KMS-11 (cell line): ENCODE data around the gene C2orf76.
"Not testable (repeated sequence)": the region's sequence is repeated elsewhere in the genome, so short reads cannot be mapped to it uniquely, and the experiment has no call there.

Experiments
- H2AFZ ChIP-seq: fragments of 200-600 bp; sonication (generic); 2 replicates; pipeline ENCODE4 v1.6.1; 2016; ENCODE audit warnings: antibody characterized with exemption, mixed run types, low read depth
- H3K27ac ChIP-seq: fragments of 200-600 bp; sonication (generic); 2 replicates; pipeline ENCODE4 v1.6.1; 2016; ENCODE audit warnings: mild to moderate bottlenecking, mixed run types
- H3K27me3 ChIP-seq: fragments of 200-600 bp; sonication (generic); 2 replicates; pipeline ENCODE4 v1.6.1; 2017; ENCODE audit warnings: mild to moderate bottlenecking, low read depth, mixed run types, moderate library complexity; ENCODE audit not compliant: insufficient read depth
- H3K36me3 ChIP-seq: fragments of 200-600 bp; sonication (generic); 2 replicates; pipeline ENCODE4 v1.6.1; 2017; ENCODE audit warnings: mild to moderate bottlenecking, mixed run types; ENCODE audit not compliant: insufficient read depth
- H3K4me1 ChIP-seq: fragments of 200-600 bp; sonication (generic); 2 replicates; pipeline ENCODE4 v1.6.1; 2016; ENCODE audit warnings: mild to moderate bottlenecking, low read depth, mixed run types; ENCODE audit not compliant: poor library complexity, severe bottlenecking
- H3K4me2 ChIP-seq: fragments of 200-600 bp; sonication (generic); 2 replicates; pipeline ENCODE4 v1.7.0; 2016; ENCODE audit warnings: mild to moderate bottlenecking, mixed run types
- H3K4me3 ChIP-seq: fragments of 200-600 bp; sonication (generic); IDR thresholded peaks from 2 replicates; pipeline ENCODE4 v1.6.1; 2017; ENCODE audit warnings: low read depth, low read length, mixed read lengths; ENCODE audit not compliant: insufficient read depth
- H3K79me2 ChIP-seq: fragments of 200-600 bp; sonication (generic); 2 replicates; pipeline ENCODE4 v1.6.1; 2016; ENCODE audit warnings: low read depth, mixed run types; ENCODE audit not compliant: insufficient read depth
- H3K9ac ChIP-seq: fragments of 200-600 bp; sonication (generic); 2 replicates; pipeline ENCODE4 v1.6.1; 2016; ENCODE audit warnings: mild to moderate bottlenecking, mixed run types
- H4K20me1 ChIP-seq: fragments of 200-600 bp; sonication (generic); 2 replicates; pipeline ENCODE4 v1.6.1; 2016; ENCODE audit warnings: mild to moderate bottlenecking, mixed run types; ENCODE audit not compliant: insufficient read depth
- TF ChIP-seq, protein P1 (sequence below): fragments of 200-600 bp; sonication (generic); conservative IDR thresholded peaks from 2 replicates; pipeline ENCODE4 v1.6.1; 2017; ENCODE audit warnings: low read depth, mild to moderate bottlenecking, antibody characterized with exemption, low read length, moderate library complexity, mixed read lengths

The C2orf76 gene

DNA sequence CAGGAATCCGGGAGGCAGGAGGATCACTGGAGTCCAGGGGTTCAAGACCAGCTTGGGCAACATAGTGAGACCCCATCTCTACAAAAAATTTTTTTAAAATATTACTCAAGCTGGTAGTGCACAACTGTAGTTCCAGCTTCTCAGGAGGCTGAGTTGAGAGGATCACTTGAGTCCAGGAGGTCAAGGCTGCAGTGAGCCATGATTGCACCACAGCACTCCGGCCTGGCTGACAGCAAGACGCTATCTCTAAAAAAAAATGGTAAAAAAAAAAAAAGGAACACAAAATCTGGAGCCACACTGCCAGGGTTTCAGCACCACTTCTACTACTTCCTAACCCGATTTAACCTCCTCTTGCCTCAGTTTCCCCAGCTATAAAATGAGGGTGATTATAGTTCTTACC is 86.0 kb downstream of the C2orf76 start:
- Histone ChIP-seq H3K4me1 (no peaks in the 10 kb centered on the region), H3K27ac (no peak overlapping the region), H4K20me1 (no peaks in the 10 kb centered on the region), H3K27me3 (no peaks in the 10 kb centered on the region), H2AFZ (no peak overlapping the region), H3K4me2 (no peak overlapping the region), H3K4me3 (no peak overlapping the region), H3K9ac (no peak overlapping the region), H3K79me2 (no peaks in the 10 kb centered on the region), H3K36me3 (no peaks in the 10 kb centered on the region)
- TF ChIP-seq, protein P1, sequence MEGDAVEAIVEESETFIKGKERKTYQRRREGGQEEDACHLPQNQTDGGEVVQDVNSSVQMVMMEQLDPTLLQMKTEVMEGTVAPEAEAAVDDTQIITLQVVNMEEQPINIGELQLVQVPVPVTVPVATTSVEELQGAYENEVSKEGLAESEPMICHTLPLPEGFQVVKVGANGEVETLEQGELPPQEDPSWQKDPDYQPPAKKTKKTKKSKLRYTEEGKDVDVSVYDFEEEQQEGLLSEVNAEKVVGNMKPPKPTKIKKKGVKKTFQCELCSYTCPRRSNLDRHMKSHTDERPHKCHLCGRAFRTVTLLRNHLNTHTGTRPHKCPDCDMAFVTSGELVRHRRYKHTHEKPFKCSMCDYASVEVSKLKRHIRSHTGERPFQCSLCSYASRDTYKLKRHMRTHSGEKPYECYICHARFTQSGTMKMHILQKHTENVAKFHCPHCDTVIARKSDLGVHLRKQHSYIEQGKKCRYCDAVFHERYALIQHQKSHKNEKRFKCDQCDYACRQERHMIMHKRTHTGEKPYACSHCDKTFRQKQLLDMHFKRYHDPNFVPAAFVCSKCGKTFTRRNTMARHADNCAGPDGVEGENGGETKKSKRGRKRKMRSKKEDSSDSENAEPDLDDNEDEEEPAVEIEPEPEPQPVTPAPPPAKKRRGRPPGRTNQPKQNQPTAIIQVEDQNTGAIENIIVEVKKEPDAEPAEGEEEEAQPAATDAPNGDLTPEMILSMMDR: no peak

DNA sequence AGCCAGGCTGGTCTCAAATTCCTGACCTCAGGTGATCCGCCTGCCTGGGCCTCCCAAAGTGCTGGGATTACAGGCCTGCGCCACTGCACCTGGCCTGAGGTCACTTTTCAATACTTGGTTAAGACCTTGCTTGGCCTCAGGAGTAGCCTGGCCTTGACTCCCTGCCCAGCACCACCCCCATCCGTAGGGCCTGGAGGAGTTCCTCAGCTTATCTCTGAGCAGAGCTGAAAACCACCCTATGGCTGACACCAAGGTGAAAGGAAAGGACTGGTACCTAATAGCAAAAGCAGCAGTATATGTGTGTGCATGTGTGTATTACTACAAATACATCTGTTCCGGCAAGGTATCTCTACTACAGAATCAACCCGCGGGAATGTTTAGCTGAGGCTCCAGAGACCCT is 87.0 kb downstream of the C2orf76 start:
- Histone ChIP-seq H3K9ac (no peak overlapping the region), H3K27ac (no peak overlapping the region), H3K27me3 (no peaks in the 10 kb centered on the region), H3K4me1 (no peaks in the 10 kb centered on the region), H3K4me2 (no peak overlapping the region), H3K36me3 (no peaks in the 10 kb centered on the region), H4K20me1 (no peaks in the 10 kb centered on the region), H3K4me3 (no peak overlapping the region), H2AFZ (no peak overlapping the region), H3K79me2 (no peaks in the 10 kb centered on the region)
- TF ChIP-seq, protein P1: no peak

GRCh38 chr2:119278946-119279345 is 87.7 kb downstream of the C2orf76 start:
- Histone ChIP-seq H3K4me2 (no peak overlapping the region), H2AFZ (no peak overlapping the region), H3K9ac (no peak overlapping the region), H3K4me3 (no peak overlapping the region), H3K27ac (no peak overlapping the region), H4K20me1 (no peaks in the 10 kb centered on the region), H3K27me3 (no peaks in the 10 kb centered on the region), H3K36me3 (no peaks in the 10 kb centered on the region), H3K79me2 (no peaks in the 10 kb centered on the region), H3K4me1 (no peaks in the 10 kb centered on the region)
- TF ChIP-seq, protein P1: no peak

GRCh38 chr2:119278385-119278784 is 88.2 kb downstream of the C2orf76 start:
- H3K36me3 ChIP-seq, H3K27ac ChIP-seq, H2AFZ ChIP-seq, H3K4me2 ChIP-seq, H3K27me3 ChIP-seq, H3K4me3 ChIP-seq, H3K9ac ChIP-seq, H4K20me1 ChIP-seq, H3K79me2 ChIP-seq, H3K4me1 ChIP-seq: not testable (repeated sequence)

DNA sequence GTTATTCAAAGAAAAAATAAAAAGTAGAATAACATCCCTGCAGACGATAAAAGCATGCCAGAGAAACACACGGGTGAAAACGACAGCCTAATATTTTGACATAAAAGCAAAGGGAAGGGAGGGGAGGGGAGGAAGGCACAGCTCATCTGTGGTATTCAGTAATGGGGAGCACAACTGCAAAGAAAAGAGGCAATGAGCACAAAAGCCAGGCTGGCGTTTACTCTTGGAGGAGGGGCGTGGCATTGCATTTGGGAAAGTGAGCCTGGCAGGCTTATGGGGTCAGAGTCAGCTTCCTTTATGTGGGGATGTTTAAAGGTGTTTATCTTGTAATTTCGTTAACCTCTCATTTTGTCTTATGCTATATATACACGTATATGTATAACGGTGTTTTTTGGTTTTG is 89.8 kb downstream of the C2orf76 start:
- H3K27me3 ChIP-seq: no peaks in the 10 kb centered on the region
- H3K4me2 ChIP-seq: no peak overlapping the region
- H3K4me1 ChIP-seq: no peaks in the 10 kb centered on the region
- H2AFZ ChIP-seq: no peak overlapping the region
- no peak overlapping the region for H3K4me3 ChIP-seq
- H3K27ac ChIP-seq: no peak overlapping the region
- no peaks in the 10 kb centered on the region for H3K36me3 ChIP-seq
- no peak overlapping the region for H3K9ac ChIP-seq
- H3K79me2 ChIP-seq: no peaks in the 10 kb centered on the region
- H4K20me1 ChIP-seq: no peaks in the 10 kb centered on the region
- TF ChIP-seq, protein P1: no peak
